GM19324 (cell line): ENCODE results near the gene C16orf74.

Experiments
- ATAC-seq: cut with Tn5 transposase; IDR thresholded peaks from one replicate; pipeline ENCODE4 v1.9.1; 2021; ENCODE audit warnings: mild to moderate bottlenecking, moderate library complexity; ENCODE audit not compliant: unreplicated experiment, low FRiP score

Gene C16orf74

GRCh38 chr16:85750827-85751697 is at the start of gene C16orf74:
Gene C16orf74, minus strand, starts transcription at chr16:85751096. Its CDS starts 15,879 bp downstream, at chr16:85735217.
- ATAC-seq, result no peak

DNA sequence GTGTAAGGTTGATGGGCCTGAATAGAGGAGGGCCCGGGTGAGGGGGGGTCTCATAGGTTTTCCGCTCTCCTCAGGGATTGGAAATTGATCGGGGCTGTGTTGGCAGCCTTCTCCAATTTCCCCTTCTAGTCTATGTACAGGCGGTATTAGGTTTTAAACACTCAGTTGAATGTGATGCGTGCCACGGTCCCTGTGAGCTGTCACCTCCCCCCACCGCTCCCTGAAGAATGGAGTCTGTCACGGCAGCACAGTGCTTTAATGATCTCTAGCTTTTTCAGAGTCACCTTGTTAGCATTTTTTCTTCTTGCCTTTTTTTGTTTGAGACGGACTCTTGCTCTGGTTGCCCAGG is 49.4 kb upstream of the C16orf74 start:
- no peak for ATAC-seq

- peak; percentile 88 for ATAC-seq
Observed at GRCh38 chr16:85799497-85800320, 48.8 kb upstream of the C16orf74 start, which contains the start of the genes COX4I1 and EMC8. Gene COX4I1, plus strand, starts transcription at chr16:85799695. Its CDS starts 1,511 bp downstream, at chr16:85801206. Gene EMC8, minus strand, starts transcription at chr16:85799544. Its CDS starts 249 bp downstream, at chr16:85799295.

- no peak for ATAC-seq
Observed at GRCh38 chr16:85798901-85799496, 48.1 kb upstream of the C16orf74 start.

DNA sequence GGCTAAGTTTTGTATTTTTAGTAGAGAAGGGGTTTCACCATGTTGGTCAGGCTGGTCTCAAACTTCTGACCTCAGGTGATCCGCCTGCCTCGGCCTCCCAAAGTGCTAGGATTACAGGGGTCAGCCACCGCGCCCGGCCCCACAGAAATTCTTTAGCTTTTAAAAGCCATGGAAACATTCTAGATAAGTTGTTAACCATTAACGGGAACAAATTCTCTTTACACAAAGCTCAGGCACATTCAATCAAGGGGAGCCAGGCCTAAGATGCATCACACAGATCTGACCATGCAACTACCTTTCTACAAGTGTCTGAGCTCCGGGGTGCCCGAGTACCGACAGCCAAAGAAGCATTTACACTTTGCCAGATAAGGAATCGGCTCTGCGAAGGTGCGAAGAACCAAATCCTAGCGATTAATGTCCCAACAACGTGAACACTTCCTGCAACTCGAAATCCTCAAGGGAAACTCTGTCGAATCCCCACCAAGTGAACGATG is 47.4 kb upstream of the C16orf74 start:
- ATAC-seq, result no peak

DNA sequence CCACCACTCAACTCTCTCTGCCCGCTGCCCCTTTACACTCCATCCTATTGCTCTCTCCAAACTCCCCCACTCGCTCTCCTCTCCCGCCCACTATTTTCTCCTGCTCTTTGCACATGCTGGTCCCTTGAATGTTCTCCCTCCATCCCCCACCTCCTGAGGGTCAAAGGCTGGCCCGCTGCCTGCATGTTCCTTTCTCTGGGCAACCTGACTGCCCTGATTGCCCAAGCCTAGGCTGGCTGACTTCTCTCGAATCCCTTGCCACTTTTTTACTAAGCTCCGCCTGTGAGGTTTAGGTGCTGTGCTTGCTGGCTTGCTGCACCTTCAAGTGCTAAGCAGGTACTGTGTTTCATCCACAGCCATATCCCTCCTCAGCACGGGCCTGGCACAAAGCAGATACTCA is 45.7 kb upstream of the C16orf74 start:
- ATAC-seq, result no peak

DNA sequence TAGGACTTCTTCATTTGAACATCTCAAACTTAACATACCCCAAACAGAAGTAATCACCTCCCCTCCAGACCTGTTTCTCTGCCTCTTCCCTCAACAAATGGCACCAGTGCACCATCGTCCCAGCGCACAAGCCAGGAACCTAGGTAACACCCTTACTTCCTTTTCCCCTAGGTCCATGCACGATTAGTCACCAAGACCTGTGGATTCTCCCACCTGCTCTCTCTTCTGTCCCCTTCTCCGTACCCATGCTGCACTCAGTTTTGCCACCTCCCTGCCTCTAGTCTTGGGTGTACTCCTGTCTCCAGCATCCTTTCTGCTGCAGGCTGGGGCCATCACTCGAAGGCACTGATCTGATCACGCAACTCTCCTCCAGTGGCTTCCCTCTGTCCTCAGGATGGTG is 45.3 kb upstream of the C16orf74 start:
- ATAC-seq, result no peak

- ATAC-seq, result no peak
Observed at GRCh38 chr16:85794696-85795095, 43.8 kb upstream of the C16orf74 start.

DNA sequence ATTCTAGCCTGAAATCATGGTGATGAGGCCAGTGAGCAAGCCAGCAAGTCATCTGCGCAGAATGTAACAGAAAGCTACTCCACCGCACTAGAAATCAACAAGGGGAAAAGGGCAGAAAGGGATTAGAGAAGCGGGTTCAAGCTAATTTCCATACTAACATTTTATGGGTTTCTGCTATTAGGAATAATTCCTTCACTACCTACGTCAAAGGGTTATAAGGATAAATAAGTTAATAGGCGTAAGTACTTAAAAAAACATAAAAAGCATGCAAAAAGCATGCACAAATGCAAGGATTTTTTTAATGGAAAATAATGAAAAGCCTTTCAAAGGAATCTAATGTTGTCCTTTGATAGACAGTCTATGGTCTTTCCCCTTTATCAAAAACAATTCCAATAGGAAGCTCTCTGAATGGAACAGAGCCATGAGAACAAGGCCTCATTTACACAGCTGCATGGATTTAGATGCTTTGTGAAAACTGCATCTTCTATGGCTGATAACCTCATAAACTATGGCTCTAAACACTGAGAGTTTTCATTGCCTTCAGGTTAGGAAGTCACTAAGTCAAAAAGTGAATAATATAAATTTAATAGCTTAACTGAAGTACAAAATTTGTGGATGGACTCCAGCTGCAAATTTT is 42.9 kb upstream of the C16orf74 start:
- ATAC-seq, result no peak

- no peak for ATAC-seq
Observed at GRCh38 chr16:85789773-85790172, 38.9 kb upstream of the C16orf74 start.

DNA sequence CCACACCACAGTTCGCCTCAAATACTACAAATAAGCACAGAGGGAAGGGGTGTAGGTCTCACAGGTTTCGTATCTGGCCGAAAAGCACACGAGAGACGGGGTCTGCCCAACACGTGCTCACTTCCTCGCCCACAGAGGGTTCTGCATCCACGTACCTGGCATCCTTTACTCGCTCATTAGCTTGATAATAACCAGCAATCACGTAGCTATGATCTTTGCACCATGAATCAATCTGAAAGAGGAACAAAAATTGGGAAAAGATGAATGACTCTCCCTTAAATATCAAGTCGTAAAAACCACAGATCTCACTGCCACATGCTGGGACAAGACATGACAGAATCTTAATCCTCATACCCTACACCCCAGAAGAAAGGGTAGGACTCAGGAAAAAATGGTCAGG is 37.9 kb upstream of the C16orf74 start:
- ATAC-seq, result no peak

DNA sequence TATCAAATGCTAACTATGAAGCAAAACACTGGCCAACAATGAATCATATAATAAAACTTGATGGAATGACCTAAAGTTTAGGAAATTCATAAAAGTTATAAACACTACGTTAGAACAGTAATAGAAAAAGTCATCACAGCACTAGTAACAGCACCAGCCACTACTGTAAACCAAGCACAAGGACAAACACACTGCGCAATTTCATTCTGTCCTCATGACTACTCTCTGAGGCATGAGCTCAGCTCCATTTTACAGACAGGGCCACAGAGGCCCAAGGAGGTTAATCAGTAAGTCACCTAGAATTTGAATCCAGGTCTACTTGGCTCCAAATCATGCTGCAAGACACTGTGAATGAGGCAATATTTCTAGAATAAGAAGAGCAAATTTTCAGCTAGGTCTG is 35.0 kb upstream of the C16orf74 start:
- no peak for ATAC-seq

DNA sequence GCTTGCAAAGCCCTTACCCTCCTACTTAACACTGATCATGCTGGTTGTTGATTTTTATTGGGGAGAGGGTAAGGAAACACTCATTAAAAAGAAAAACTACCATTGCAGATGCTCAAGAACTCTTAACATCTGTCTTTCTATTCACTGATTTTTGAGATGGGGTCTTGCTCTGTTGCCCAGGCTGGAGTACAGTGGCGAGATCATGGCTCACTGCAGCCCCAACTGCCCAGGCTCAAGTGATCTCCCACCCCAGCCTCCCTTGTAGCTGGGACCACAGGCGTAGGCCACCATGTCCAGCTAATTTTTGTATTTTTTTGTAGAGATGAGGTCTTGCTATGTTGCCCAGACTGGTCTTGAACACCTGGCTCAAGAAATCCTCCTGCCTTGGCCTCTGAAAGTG is 33.9 kb upstream of the C16orf74 start:
- ATAC-seq, result no peak

DNA sequence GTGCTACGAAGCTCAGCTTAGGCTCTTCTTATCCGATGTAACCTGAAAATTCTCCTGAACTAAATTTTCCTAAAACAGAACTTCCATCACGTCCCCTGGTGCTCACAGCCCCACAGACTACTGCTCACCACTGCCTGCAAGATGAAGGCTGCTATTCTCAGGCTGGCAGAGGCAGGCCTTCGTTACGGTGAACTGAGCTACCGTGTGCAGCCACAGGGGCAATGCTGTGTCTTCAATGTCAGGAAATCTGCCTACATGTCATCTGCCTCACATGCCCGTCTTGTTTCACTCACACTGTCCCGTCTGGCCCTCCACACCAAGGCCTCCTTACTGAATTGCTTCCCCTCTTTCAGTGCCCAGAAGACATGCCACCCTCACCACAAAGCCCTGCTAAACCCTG is 32.5 kb upstream of the C16orf74 start:
- no peak for ATAC-seq

GRCh38 chr16:85782451-85782850 is 31.6 kb upstream of the C16orf74 start:
- ATAC-seq, result no peak

GRCh38 chr16:85781695-85782370 is 30.9 kb upstream of the C16orf74 start:
- no peak for ATAC-seq

- ATAC-seq, result no peak
Observed at GRCh38 chr16:85781156-85781555, 30.3 kb upstream of the C16orf74 start.

DNA sequence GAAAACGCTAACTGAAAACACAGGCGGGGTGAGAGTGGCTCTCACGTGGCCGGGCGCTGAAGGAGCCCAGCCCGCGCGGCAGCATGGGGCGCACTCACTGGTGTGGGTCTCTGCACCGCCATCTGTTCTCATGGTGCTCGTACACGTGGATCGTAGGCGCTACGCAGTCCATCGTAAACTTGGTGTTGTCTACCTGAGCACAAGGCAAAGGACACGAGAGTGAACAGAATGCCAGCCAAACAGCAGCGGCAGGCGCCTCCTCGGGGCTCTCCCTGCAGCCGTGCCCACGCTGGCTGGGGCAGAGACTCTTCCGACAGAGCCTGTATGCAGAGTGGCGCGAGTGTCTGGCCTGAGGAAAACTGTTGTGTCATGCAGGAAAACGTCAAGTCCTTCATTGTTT is 29.4 kb upstream of the C16orf74 start:
- no peak for ATAC-seq

- ATAC-seq, result no peak
Observed at GRCh38 chr16:85778873-85779272, 28.0 kb upstream of the C16orf74 start.
